ACC112 (cell line): Measurements from ENCODE around the gene DENND1B.

Experiments used
- H2AFZ ChIP-seq: fragments of 200-600 bp; sonication (generic); one replicate; pipeline ENCODE4 v1.6.0; 2017; ENCODE audit warnings: antibody characterized with exemption, low read length; ENCODE audit not compliant: unreplicated experiment
- H3K27ac ChIP-seq: fragments of 200-600 bp; sonication (generic); 2 replicates; pipeline ENCODE4 v1.5.1; 2014; ENCODE audit warnings: low read depth, mild to moderate bottlenecking, antibody characterized with exemption, low read length, moderate library complexity
- H3K27me3 ChIP-seq: fragments of 200-600 bp; sonication (generic); 2 replicates; pipeline ENCODE4 v1.6.1; 2014; ENCODE audit warnings: mild to moderate bottlenecking, antibody characterized with exemption, low read length, moderate library complexity, mixed read lengths; ENCODE audit not compliant: insufficient read depth
- H3K36me3 ChIP-seq: fragments of 200-600 bp; sonication (generic); 2 replicates; pipeline ENCODE4 v1.6.1; 2016; ENCODE audit warnings: mild to moderate bottlenecking, antibody characterized with exemption, low read length, moderate library complexity, mixed read lengths; ENCODE audit not compliant: insufficient read depth
- H3K4me1 ChIP-seq: fragments of 200-600 bp; sonication (generic); one replicate; pipeline ENCODE4 v1.6.1; 2016; ENCODE audit warnings: low read length, mixed read lengths; ENCODE audit not compliant: insufficient read depth, unreplicated experiment, control insufficient read depth
- H3K4me3 ChIP-seq: fragments of 200-600 bp; sonication (generic); 2 replicates; pipeline ENCODE4 v1.5.1; 2014; ENCODE audit warnings: mild to moderate bottlenecking, low read depth, low read length
- H3K79me2 ChIP-seq: fragments of 200-600 bp; sonication (generic); one replicate; pipeline ENCODE4 v1.6.0; 2016; ENCODE audit warnings: low read length; ENCODE audit not compliant: control insufficient read depth, unreplicated experiment, insufficient read depth

The DENND1B gene

GRCh38 chr1:197469620-197470210 is 305.6 kb downstream of the DENND1B start:
- Histone ChIP-seq H3K27me3 (no peaks in the 10 kb centered on the region), H3K4me1 (no peaks in the 10 kb centered on the region), H3K79me2 (no peaks in the 10 kb centered on the region), H3K4me3 (no peak overlapping the region), H3K27ac (no peak overlapping the region), H2AFZ (no peak overlapping the region), H3K36me3 (no peaks in the 10 kb centered on the region)

- H3K27me3 ChIP-seq = no peaks in the 10 kb centered on the region
- no peak overlapping the region for H3K4me3 ChIP-seq
- H2AFZ ChIP-seq = no peak overlapping the region
- no peaks in the 10 kb centered on the region for H3K79me2 ChIP-seq
- peaks cover 9% of the 10 kb centered on the region for H3K4me1 ChIP-seq
- no peak overlapping the region for H3K27ac ChIP-seq
- H3K36me3 ChIP-seq = no peaks in the 10 kb centered on the region
These were observed 306.6 kb downstream of the DENND1B start for GRCh38 chr1:197468543-197469175.

- H3K4me1 ChIP-seq = peaks cover 17% of the 10 kb centered on the region
- no peaks in the 10 kb centered on the region for H3K36me3 ChIP-seq
- H3K4me3 ChIP-seq = no peak overlapping the region
- no peaks in the 10 kb centered on the region for H3K79me2 ChIP-seq
- H3K27ac ChIP-seq = no peak overlapping the region
- H3K27me3 ChIP-seq = no peaks in the 10 kb centered on the region
- H2AFZ ChIP-seq = no peak overlapping the region
These were observed 307.4 kb downstream of the DENND1B start for GRCh38 chr1:197467881-197468280.

GRCh38 chr1:197466813-197467212 is 308.5 kb downstream of the DENND1B start:
- no peaks in the 10 kb centered on the region for H3K36me3 ChIP-seq
- no peak overlapping the region for H2AFZ ChIP-seq
- peaks cover 17% of the 10 kb centered on the region for H3K4me1 ChIP-seq
- no peaks in the 10 kb centered on the region for H3K27me3 ChIP-seq
- H3K27ac ChIP-seq = no peak overlapping the region
- no peak overlapping the region for H3K4me3 ChIP-seq
- H3K79me2 ChIP-seq = no peaks in the 10 kb centered on the region

GRCh38 chr1:197465528-197466327 is 309.6 kb downstream of the DENND1B start:
- peaks cover 17% of the 10 kb centered on the region for H3K4me1 ChIP-seq
- H3K4me3 ChIP-seq = no peak overlapping the region
- no peak overlapping the region for H2AFZ ChIP-seq
- no peaks in the 10 kb centered on the region for H3K27me3 ChIP-seq
- H3K27ac ChIP-seq = no peak overlapping the region
- no peaks in the 10 kb centered on the region for H3K79me2 ChIP-seq
- H3K36me3 ChIP-seq = no peaks in the 10 kb centered on the region

- H3K4me1 ChIP-seq = peaks cover 17% of the 10 kb centered on the region
- no peaks in the 10 kb centered on the region for H3K27me3 ChIP-seq
- peak overlapping the region; percentile 31; the same call in 1 of the 2 replicates for H3K4me3 ChIP-seq
- H3K36me3 ChIP-seq = no peaks in the 10 kb centered on the region
- H3K79me2 ChIP-seq = no peaks in the 10 kb centered on the region
- peak overlapping the region; percentile 59 for H3K27ac ChIP-seq
- peak overlapping the region; percentile 72 for H2AFZ ChIP-seq
These were observed 311.2 kb downstream of the DENND1B start for GRCh38 chr1:197464044-197464443.

GRCh38 chr1:197463142-197463541 is 312.1 kb downstream of the DENND1B start:
- Histone ChIP-seq H2AFZ (no peak overlapping the region), H3K4me1 (peaks cover 17% of the 10 kb centered on the region), H3K27ac (no peak overlapping the region), H3K4me3 (no peak overlapping the region), H3K79me2 (no peaks in the 10 kb centered on the region), H3K36me3 (no peaks in the 10 kb centered on the region), H3K27me3 (no peaks in the 10 kb centered on the region)

- H3K27me3 ChIP-seq = no peaks in the 10 kb centered on the region
- H3K4me3 ChIP-seq = no peak overlapping the region
- H3K79me2 ChIP-seq = no peaks in the 10 kb centered on the region
- H2AFZ ChIP-seq = no peak overlapping the region
- peaks cover 17% of the 10 kb centered on the region for H3K4me1 ChIP-seq
- no peaks in the 10 kb centered on the region for H3K36me3 ChIP-seq
- H3K27ac ChIP-seq = no peak overlapping the region
These were observed 312.7 kb downstream of the DENND1B start for GRCh38 chr1:197462539-197462938.
